GM03348 (cell line): ENCODE results near the gene FGFRL1.

ENCODE experiments used
- DNase-seq: peaks from one replicate; pipeline ENCODE4 v3.0.0; 2012; ENCODE audit warnings: low spot score

FGFRL1 gene

GRCh38 chr4:1023075-1023640, 11.7 kb downstream of the FGFRL1 start:
- DNase-seq: no peak

DNA sequence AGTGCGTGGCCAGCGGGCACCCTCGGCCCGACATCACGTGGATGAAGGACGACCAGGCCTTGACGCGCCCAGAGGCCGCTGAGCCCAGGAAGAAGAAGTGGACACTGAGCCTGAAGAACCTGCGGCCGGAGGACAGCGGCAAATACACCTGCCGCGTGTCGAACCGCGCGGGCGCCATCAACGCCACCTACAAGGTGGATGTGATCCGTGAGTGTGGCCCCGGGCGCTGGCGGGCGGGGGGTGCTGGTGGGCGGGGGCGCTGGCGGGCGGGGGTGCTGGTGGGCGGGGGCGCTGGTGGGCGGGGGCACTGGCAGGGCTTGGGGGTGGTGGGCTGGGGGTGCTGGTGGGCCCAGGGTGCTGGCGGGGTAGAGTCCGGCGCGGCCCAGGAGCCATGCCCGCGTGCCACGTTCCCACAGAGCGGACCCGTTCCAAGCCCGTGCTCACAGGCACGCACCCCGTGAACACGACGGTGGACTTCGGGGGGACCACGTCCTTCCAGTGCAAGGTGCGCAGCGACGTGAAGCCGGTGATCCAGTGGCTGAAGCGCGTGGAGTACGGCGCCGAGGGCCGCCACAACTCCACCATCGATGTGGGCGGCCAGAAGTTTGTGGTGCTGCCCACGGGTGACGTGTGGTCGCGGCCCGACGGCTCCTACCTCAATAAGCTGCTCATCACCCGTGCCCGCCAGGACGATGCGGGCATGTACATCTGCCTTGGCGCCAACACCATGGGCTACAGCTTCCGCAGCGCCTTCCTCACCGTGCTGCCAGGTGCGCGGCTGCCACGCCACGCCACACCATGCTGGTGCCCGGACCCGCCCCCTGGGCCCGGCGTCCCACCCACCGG, 12.7 kb downstream of the FGFRL1 start:
- DNase-seq: no peak

- DNase-seq: no peak
These were observed 13.6 kb downstream of the FGFRL1 start for GRCh38 chr4:1024882-1025545.

GRCh38 chr4:1026115-1026514, 14.7 kb downstream of the FGFRL1 start:
- DNase-seq: no peak

- no peak for DNase-seq
These were observed 15.9 kb downstream of the FGFRL1 start for GRCh38 chr4:1027219-1027914.

GRCh38 chr4:1027915-1028238, 16.5 kb downstream of the FGFRL1 start:
- DNase-seq: no peak

DNA sequence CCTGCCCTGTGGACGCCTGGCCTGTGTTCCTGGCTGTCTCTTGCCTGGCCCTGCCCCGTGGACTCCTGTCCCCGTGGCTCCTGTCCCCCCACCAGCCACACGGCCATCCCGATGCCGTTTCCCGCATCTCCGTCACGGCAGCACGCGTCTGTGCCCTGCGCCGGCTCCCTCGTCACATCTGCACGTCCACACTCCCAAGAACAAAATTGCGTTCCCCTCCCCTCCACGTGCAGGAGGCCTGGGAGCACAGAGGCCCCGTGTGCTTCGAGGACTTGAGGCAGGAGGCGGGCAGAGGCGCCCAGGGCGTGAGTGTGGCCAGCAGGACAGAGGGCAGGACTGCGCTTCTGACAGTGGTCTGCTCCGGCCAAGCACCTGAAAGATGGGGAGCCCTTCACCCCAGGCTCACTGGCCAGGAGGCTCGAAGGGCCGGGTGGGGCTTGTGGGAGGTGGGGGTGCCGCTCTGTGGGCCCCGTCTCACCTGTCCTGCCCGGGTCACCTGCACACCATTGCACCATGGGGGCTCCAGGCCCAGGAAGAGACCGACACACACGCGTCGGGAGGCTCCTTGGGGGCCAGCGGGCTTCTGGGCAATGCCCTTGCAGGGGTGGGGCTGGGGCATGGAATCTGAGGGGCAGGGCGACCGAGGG, 17.3 kb downstream of the FGFRL1 start:
- no peak for DNase-seq

DNA sequence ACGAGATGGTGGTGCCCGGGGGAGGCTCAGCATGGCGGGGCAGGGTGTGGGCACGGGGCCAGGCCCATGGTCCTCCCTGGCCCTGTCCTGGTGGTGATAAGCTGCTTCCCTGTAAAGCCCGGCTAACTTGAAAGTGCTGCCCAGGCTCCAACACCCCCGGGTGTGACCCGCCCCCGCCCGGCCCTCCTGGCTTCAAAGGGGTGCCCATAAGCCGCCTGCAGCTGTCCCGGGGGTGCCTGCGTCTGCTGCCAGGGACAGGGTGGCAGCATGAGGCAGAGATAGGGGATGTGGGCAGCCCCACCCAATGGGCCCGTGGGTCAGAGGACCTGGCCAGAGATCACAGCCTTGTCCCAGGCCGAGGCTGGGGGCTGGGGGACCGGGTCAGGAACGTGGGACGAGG, 18.1 kb downstream of the FGFRL1 start:
- DNase-seq: no peak

DNA sequence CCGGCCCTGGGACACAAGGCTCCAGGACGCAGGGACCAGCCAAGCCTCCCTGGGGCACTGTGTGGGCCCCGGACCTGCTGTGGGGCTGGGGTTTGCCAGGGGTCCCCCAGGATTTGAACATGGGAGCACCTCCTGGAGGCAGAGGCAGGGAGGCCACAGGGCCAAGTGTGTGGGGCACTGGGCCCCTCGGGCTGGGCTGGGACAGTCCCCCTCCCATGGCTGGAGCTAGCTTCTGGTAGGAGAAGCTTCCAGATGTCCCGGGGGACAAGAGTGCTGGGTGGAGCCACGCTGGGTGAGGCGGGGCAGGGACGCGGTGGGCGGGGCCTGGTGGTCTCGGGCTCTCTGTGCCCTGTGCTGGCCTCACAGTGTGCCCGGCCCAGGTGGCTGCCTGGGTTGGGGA, 18.6 kb downstream of the FGFRL1 start:
- DNase-seq: no peak

GRCh38 chr4:1030559-1030958, 19.1 kb downstream of the FGFRL1 start:
- DNase-seq: no peak

GRCh38 chr4:1031346-1031745, 19.9 kb downstream of the FGFRL1 start:
- no peak for DNase-seq

GRCh38 chr4:1031956-1032795, 20.8 kb downstream of the FGFRL1 start:
- no peak for DNase-seq

GRCh38 chr4:1032861-1033260, 21.4 kb downstream of the FGFRL1 start:
- no peak for DNase-seq

GRCh38 chr4:1033840-1034551, 22.6 kb downstream of the FGFRL1 start:
- DNase-seq: peak; percentile 88

DNA sequence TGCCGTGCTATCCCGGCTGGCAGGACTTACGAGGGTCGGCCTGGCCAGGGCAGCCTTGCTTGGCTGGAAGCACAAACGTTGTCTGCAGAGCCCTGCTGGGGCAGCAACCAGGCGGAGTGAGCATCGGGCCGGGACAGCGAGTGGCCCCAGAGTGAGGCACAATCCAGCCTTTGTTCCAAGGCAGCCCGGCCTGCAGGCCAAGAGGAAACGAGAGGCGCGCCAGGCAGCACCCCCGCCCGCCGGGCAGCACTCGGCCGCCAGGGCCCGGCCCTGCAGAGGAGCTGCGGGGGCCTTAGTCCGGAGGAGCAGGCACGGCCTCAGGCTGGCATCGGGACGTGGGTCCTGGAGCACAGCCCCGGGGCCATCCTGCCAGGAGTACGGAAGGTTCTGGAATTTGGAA, 24.1 kb downstream of the FGFRL1 start:
- DNase-seq: peak; percentile 42

DNA sequence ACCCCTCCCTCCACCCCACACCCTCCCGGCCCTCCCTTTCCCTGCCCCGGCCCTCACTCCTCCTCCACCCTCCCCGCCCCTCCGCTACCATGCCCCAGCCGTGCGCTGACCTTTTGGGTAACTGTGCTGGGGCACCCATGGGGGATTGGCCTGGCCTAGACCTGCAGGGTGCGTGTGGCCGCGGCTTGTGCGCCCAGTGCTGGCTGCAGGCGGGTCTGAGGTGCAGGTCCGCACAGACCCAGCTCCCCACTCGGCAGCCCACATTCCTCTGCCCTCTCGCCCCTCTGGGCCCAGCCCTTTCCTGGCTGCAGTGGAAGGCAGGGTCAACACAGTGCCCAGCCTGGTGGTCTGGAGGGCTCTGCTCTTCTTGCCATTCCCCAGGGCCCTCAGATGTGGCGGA, 24.7 kb downstream of the FGFRL1 start:
- no peak for DNase-seq

DNA sequence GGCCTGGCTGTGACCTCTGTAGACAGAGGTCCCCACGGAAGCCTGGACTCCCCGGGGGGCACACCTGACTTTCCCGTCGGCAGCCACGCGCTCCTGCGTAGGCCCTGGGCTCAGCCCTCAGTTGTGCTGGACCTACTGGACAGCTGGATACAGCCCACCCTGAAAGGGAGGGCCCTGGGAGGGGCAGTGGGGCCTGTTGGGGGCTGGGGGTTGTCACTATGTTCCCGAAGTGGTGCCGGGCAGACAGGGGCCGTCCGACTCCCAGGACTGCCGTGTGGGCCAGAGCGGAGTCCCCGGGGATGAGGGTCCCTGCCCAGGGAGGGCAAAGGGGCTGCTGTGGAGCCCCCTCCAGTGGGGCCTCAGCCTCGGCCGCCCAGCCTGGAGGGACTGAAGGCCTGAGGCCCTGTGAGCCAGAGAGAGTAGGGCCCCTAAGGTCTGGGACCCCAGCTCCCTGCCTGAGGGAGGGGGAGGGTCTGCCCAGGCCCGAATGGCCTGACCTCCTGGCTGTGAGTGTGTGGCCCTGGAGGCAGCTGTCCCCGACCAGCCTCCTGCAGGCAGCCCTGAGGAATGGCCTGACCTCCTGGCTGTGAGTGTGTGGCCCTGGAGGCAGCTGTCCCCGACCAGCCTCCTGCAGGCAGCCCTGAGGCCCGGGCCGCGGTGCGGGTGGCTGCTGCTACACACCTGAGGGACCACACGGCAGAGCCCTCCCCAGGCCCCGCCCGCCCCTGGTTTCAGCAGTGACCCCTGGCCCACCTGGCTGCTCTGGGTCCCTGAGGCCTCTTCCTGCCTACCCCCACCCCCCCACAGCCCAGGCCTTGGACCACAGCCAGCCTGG, 25.8 kb downstream of the FGFRL1 start:
- no peak for DNase-seq

GRCh38 chr4:1038948-1039492, 27.6 kb downstream of the FGFRL1 start:
- DNase-seq: no peak
